Stimulated activated CD8-positive, alpha-beta memory T cell treated with anti-CD3 and anti-CD28 coated beads, Interleukin-4, amount 100 ng/mL, for 1 hour (primary cell): ENCODE data around the gene PLEKHN1.
A peak's percentile ranks its signal among the peaks of the same experiment; 100 is the strongest.

Source experiments
- DNase-seq, 2 donors: peaks; one replicate each; pipeline ENCODE4 v3.0.0-alpha.2; 2020; ENCODE audit warnings: low read depth in 2 of 2, low spot score in 1 of 2

Gene PLEKHN1

GRCh38 chr1:966135-966703 is at the start of gene PLEKHN1:
Gene PLEKHN1 (plus strand): TSS chr1:966482. CDS start chr1:966532, 50 bp downstream.
- no peak for DNase-seq

DNA sequence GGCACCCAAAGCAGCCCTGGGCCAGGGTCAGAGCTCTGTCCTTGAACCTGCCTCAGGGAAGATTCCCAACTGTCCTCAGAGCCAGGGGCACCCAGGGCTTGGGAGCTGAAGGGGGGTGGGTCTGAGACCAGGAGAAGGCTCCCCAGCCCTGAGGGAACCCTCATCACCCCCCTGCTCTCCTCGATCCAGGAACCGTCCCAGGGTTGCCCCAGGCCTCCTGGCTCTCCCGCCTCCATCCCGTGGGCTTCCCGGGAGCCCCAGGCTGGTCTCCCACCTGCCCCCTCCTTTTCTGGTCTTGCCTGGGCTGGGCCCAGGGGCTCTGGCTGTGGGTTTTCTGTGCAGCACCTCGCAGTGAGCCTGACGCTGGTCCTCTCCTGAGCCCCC is 49.2 kb upstream of the PLEKHN1 start:
- no peak for DNase-seq

DNA sequence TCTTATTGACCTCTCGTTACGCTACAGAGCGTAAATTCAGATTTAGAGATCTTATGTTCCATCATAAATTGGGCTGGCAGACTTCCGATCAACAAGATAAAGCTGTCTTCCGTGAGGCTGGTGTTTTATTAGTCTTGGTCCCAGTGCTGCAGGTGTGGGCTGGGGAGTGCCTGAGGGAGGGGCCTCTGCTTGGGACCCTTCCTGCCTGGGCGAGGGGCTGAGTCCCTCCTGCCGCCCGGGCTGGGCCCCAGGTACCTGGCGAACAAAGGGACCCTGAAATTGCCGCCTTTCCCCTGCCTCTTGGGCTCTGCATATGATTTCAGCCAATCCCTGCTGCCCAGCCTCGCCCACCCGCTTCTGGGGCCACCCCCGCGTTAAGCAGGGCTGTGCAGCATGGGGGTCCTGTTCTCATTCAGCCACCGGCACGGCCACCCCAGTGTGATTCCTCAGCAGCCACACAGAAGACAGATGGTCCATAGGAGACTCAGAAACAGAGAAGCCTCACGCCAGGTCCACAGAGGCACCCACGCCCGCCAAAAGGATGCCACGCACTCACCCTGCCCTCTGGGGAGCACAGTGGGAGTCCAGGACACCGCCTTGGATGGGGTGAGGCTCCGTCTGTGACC is 48.7 kb upstream of the PLEKHN1 start:
- DNase-seq, result no peak

- no peak for DNase-seq
Observed at GRCh38 chr1:918353-918752, 47.9 kb upstream of the PLEKHN1 start.

DNA sequence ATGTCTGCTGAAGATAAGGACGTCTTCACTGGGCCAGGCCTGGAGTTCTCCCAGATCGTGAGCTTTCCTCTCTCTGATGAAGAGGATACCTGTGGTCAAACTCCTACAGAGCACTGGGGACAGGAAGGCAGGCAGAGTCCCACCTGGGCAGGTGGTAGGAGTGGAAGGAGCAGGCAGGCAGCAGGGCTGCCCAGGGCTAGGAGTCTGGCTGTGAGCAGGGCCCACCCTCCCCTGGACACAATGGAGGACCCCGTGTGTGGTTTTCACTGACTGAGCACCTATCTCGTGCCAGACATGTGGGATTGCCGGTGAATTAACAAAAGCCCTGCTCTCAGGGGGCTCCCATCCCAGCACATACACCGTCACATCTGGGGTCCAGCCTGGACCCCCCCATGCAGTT is 47.4 kb upstream of the PLEKHN1 start:
- DNase-seq, result no peak

- DNase-seq, result no peak
Observed at GRCh38 chr1:919271-919872, 46.9 kb upstream of the PLEKHN1 start.

DNA sequence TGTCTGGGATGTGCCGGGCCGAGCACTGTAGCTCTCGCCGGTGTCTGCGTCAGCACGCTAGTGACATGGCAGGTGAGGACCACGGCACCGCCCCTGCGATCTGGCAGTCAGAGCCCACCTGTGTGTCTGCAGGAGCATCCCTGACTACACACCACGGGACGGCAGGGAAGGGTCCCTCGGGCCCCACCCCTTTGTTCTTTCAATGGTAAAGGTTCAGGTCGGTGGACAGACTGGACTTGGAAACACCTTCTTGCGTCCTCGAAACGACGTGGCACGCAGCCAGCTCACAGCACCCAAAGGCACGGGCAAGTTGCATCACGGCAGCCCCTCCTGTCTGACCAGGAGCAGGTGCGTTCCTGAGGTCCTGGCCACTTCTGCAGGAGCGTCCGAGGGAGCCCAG is 46.3 kb upstream of the PLEKHN1 start:
- DNase-seq, result no peak

DNA sequence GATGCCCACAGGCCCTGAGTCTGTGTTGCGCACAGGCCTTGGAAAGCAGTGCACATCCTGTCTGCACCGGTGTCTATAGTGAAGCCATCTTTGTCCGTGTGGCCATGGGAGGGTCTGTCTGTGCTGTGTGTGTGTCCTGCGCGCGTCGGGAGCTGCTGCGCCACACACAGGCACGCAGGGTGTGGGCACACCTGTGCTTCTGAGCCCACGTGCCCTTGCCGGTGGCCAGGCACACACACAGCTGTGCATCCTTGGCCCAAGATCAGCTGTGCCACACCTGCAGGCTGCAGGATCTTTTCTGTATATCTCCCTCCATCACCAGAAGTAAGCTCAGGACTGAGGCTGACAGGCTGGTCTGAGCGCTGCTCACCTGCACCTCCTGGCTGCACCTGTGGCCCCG is 45.8 kb upstream of the PLEKHN1 start:
- DNase-seq, result no peak

GRCh38 chr1:921011-921837 is 45.1 kb upstream of the PLEKHN1 start:
- no peak for DNase-seq

- DNase-seq, result peak; percentile 22 to 30
Observed at GRCh38 chr1:923131-923990, 42.9 kb upstream of the PLEKHN1 start, which contains the start of gene SAMD11. Gene SAMD11 (plus strand): TSS chr1:923923. CDS start chr1:924432, 509 bp downstream.

DNA sequence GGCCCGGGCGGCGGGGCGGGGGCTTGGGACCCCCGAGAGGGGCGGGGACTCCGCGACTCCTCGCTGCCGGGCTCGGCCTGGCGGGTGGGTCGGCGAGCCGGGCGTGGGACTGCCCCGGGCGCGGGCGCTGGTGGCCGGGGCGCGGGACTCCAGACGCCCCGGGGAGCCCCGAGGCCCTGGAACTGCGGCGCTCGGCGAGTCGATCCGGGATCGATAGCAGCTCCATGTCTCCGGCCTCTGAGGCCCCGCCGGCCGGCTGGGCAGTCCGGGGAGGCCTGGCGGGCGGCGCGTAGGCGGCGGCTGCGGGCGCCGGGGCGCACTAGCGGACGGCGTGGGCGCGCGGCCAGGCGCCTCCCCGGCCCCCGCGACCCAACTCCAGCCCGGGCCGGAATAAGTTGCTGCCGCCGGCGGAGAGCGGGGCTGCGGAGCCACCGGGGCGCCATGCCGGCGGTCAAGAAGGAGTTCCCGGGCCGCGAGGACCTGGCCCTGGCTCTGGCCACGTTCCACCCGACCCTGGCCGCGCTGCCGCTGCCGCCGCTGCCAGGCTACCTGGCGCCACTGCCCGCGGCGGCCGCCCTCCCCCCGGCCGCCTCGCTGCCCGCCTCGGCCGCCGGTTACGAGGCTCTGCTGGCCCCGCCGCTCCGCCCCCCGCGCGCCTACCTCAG is 42.2 kb upstream of the PLEKHN1 start:
- DNase-seq, result no peak

DNA sequence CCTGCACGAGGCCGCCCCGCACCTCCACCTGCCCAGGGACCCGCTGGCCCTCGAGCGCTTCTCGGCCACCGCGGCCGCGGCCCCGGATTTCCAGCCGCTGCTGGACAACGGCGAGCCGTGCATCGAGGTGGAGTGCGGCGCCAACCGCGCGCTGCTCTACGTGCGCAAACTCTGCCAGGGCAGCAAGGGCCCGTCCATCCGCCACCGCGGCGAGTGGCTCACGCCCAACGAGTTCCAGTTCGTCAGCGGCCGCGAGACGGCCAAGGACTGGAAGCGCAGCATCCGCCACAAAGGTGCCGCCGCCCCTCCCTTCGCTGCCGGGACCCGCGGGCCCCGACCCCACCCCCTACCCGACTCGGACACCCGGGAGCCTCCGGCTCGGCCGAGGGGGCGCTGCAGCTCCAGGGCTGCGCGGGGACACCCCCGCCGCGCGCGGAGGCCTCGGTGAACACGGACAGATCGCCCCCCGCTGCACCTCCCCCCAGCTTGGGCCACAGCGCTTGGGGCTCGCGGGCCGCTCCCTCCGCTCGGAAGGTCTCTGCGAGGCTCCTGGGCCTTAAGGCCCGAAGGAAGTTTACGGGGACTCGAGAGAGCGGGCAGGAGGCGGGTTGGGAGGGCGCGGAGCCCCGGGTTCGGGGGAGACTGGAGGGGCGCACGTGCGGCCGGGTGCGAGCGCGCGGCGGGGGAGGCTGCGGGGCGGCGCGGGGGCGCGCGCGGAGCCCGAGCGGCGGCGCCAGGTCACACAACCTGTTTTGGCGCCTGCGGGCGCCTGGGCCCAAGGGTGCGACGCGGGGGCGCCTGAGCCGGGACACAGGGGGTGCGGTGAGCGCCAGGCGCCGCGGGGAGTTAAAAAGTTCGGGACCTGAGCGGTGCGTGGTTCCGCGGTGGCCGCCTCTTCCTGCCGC is 41.4 kb upstream of the PLEKHN1 start:
- DNase-seq, result no peak

DNA sequence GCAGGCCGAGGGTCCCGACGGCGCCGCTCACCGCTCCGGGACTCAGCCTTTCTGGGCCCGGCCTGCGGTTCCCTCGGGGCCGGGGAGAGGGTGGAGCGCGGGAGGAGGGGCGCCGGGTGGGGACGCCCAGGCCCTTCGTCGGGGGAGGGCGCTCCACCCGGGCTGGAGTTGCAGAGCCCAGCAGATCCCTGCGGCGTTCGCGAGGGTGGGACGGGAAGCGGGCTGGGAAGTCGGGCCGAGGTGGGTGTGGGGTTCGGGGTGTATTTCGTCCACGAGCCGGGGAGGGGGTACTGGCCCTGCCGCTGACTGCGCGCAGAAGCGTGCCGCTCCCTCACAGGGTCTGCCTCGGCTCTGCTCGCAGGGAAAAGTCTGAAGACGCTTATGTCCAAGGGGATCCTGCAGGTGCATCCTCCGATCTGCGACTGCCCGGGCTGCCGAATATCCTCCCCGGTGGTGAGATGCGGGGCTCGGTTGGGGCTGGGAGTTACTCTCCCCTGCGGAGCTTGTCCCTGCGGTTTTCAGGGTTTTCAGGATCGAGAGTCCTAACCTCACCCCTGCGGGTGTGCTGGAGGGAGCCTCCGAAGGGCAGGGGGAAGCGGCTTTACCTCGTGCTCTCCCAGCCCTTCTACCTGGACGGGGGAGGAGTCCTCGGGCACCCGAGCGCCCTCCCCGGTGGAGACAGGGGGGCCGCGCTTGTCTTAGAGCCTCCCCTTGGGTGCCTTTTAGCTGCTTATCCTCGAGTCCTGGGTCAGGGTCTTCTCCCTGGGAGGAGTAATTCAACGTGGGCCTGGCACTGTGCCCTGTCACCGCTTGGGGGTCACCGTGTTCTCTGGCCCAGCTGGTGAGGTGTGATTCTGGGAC is 40.5 kb upstream of the PLEKHN1 start:
- DNase-seq, result no peak

GRCh38 chr1:927234-927633 is 39.0 kb upstream of the PLEKHN1 start:
- DNase-seq, result no peak

DNA sequence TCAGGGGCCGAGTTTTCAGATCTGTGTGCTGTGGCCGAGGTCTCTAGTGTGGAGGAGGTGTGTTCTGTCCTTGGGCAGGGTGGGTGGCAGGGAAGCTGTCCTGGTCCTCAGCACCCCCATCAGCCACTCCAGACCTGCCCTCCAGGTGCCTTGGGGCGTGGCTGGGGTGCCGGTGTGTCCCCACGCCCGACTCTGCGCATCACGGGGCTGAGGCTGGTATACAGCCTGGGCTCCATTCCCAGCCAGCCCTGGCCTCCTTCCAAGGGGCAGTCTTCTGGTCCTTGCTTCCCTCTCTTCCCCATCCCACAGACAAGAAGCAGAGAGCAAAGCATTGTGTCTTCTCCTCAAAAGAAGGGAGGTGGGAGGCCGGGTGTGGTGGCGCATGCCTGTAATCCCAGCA is 38.5 kb upstream of the PLEKHN1 start:
- DNase-seq, result no peak

DNA sequence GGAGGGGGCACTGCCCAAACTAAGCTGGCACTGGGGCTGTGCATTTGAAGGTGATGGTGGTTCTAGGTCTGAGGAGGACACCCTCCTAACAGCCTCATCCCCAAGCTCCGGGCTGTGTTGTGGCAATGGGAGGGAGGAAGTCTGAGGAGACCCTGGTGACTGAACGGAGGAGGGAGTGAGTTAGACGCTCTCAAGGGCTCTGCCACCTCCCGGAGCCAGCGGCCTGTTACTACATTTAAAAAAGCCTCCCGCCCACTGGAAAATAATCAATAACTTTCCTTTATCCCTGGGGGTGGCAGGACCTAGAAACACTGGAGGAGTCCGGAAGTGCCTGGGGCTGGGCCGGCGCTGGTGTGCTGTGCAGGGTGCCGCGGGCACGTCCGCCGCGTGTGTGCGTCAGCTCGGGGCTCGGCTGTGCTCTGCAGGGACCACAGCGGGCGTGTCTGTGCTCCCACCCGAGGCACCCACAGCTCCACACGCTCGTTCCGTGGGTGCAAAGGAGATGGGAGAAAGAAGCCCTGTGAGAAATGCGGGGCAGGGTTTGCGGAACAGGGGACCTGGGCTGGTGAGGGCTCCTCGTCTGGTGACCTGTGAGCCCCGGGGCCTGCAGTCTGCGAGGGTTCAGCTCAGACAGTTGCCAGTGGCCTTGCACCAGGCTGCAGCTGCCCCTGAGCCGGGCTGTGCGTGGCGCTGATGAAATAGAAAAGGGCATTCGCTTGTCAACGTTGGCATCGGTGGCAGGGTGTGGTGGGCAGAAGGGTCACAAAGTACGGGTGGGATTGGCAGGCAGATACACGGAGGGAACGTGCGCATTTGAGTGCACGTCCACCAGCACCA is 37.2 kb upstream of the PLEKHN1 start:
- DNase-seq, result no peak
